ENCODE results near the gene C13orf46.

GRCh38 chr13:113976711-113977684, 3.1 kb upstream of the C13orf46 start:
- no peak for TF ChIP-seq CTCF (IDR thresholded peaks at IDR 0.05)
- TF ChIP-seq SMC3 (IDR thresholded peaks at IDR 0.05), result no peak
- no peak for TF ChIP-seq PHF8 (IDR thresholded peaks at IDR 0.05; ENCODE audit: borderline replicate concordance, low read depth)
- no peak for TF ChIP-seq POLR2A (IDR thresholded peaks at IDR 0.05; ENCODE audit: low read length)
- TF ChIP-seq USF2 (IDR thresholded peaks at IDR 0.05), result no peak
